ENCODE measurements around the gene PHETA1.
"Not testable (repeated sequence)": the region's sequence is repeated elsewhere in the genome, so short reads cannot be mapped to it uniquely, and the experiment has no call there.

The PHETA1 gene

GRCh38 chr12:111377440-111377839, 8.5 kb upstream of the PHETA1 start:
- no peaks in the 10 kb centered on the region for H3K36me3 ChIP-seq (ENCODE audit: insufficient read depth, low read length)
- H3K4me3 ChIP-seq (ENCODE audit: low read length, poor library complexity, severe bottlenecking) = no peak overlapping the region
- H3F3A ChIP-seq (ENCODE audit: low read depth) = no peaks in the 10 kb centered on the region
- TF ChIP-seq EZH2phosphoT487 (IDR thresholded peaks at IDR 0.05; ENCODE audit: borderline replicate concordance) (no peak), CTCF (conservative IDR thresholded peaks at IDR 0.05; ENCODE audit: low read length) (no peak)
- H2AFZ ChIP-seq (ENCODE audit: low read length) = no peak overlapping the region
- H3K79me2 ChIP-seq (ENCODE audit: insufficient read depth, low read length) = no peaks in the 10 kb centered on the region
- no peaks in the 10 kb centered on the region for H3K27me3 ChIP-seq (ENCODE audit: insufficient read depth, low read length, poor library complexity, severe bottlenecking)
- no peaks in the 10 kb centered on the region for H3K4me1 ChIP-seq (ENCODE audit: insufficient read depth, low read length, poor library complexity, severe bottlenecking)
- 0 out of 2 replicates have a peak, but pooled peaks cover 5% of the 10 kb centered on the region for H3K9me3 ChIP-seq (ENCODE audit: insufficient read depth, low read depth, low read length)
- no peak overlapping the region for H3K4me2 ChIP-seq (ENCODE audit: low read depth, low read length, poor library complexity, severe bottlenecking)
- no peaks in the 10 kb centered on the region for H3K9me2 ChIP-seq (replicated peaks; ENCODE audit: low read depth, low read length)
- H4K20me1 ChIP-seq (ENCODE audit: insufficient read depth, low read length, poor library complexity, severe bottlenecking) = no peaks in the 10 kb centered on the region
- H3K9ac ChIP-seq (ENCODE audit: low read depth, low read length, poor library complexity, severe bottlenecking) = no peak overlapping the region

- not testable (repeated sequence) for H3K4me1 ChIP-seq (ENCODE audit: insufficient read depth, low read length, poor library complexity, severe bottlenecking); H3K9me2 ChIP-seq (replicated peaks; ENCODE audit: low read depth, low read length)
These were observed 4.3 kb upstream of the PHETA1 start for GRCh38 chr12:111373231-111373630.

GRCh38 chr12:111369496-111370220, 763 bp upstream of the PHETA1 start:
- no peaks in the 10 kb centered on the region; the same call in 1 of the 2 replicates for H3K79me2 ChIP-seq (ENCODE audit: insufficient read depth, low read length)

More at GRCh38 chr12:111373231-111373630, 4.3 kb upstream of the PHETA1 start:
- not testable (repeated sequence) for H3K27me3 ChIP-seq (ENCODE audit: insufficient read depth, low read length, poor library complexity, severe bottlenecking); H3K36me3 ChIP-seq (ENCODE audit: insufficient read depth, low read length); H3K79me2 ChIP-seq (ENCODE audit: insufficient read depth, low read length); H4K20me1 ChIP-seq (ENCODE audit: insufficient read depth, low read length, poor library complexity, severe bottlenecking); H3K4me3 ChIP-seq (ENCODE audit: low read length, poor library complexity, severe bottlenecking); H2AFZ ChIP-seq (ENCODE audit: low read length); H3F3A ChIP-seq (ENCODE audit: low read depth); H3K9ac ChIP-seq (ENCODE audit: low read depth, low read length, poor library complexity, severe bottlenecking); H3K9me3 ChIP-seq (ENCODE audit: insufficient read depth, low read depth, low read length); H3K4me2 ChIP-seq (ENCODE audit: low read depth, low read length, poor library complexity, severe bottlenecking)

More at GRCh38 chr12:111369496-111370220, 763 bp upstream of the PHETA1 start:
- Histone ChIP-seq H3F3A (ENCODE audit: low read depth) (no peaks in the 10 kb centered on the region), H3K27me3 (ENCODE audit: insufficient read depth, low read length, poor library complexity, severe bottlenecking) (no peaks in the 10 kb centered on the region), H4K20me1 (ENCODE audit: insufficient read depth, low read length, poor library complexity, severe bottlenecking) (no peaks in the 10 kb centered on the region), H2AFZ (ENCODE audit: low read length) (peak overlapping the region; percentile 95), H3K36me3 (ENCODE audit: insufficient read depth, low read length) (no peaks in the 10 kb centered on the region), H3K4me3 (ENCODE audit: low read length, poor library complexity, severe bottlenecking) (peak overlapping the region; percentile 74), H3K4me2 (ENCODE audit: low read depth, low read length, poor library complexity, severe bottlenecking) (peak overlapping the region; percentile 79), H3K9ac (ENCODE audit: low read depth, low read length, poor library complexity, severe bottlenecking) (peak overlapping the region; percentile 65), H3K4me1 (ENCODE audit: insufficient read depth, low read length, poor library complexity, severe bottlenecking) (peaks cover 12% of the 10 kb centered on the region), H3K9me3 (ENCODE audit: insufficient read depth, low read depth, low read length) (no peaks in the 10 kb centered on the region), H3K9me2 (replicated peaks; ENCODE audit: low read depth, low read length) (no peaks in the 10 kb centered on the region)
- no peak for TF ChIP-seq CTCF (conservative IDR thresholded peaks at IDR 0.05; ENCODE audit: low read length)
- TF ChIP-seq EZH2phosphoT487 (IDR thresholded peaks at IDR 0.05; ENCODE audit: borderline replicate concordance) = no peak

Measured in Loucy (cell line).